CD4-positive, alpha-beta memory T cell (primary cell): ENCODE measurements around the gene ARL15. TPM values are rescaled to one million over a fixed set of nuclear protein-coding genes. Genes with fewer than 3 reads are reported as not detected.

Experiments
- CTCF ChIA-PET: fragments of 350-600 bp; sonication (Branson Sonifier 250); formaldehyde crosslinking; loops from one replicate; lab custom pipeline; 2021; ENCODE audit warnings: inconsistent platforms; ENCODE audit not compliant: partially characterized antibody; lab: Charles Lee
- POLR2A ChIA-PET: fragments of 350-600 bp; sonication (Branson Sonifier 250); formaldehyde crosslinking; loops from one replicate; lab custom pipeline; 2021; ENCODE audit not compliant: partially characterized antibody; lab: Charles Lee
- DNase-seq, 5 donors: peaks; one replicate each; pipeline versions ENCODE4 v3.0.0 to v3.0.0-alpha.2; 2020 to 2022; ENCODE audit warnings: mixed read lengths in 1 of 5
- H3K27ac ChIP-seq: one replicate; pipeline ENCODE4 v1.7.0; 2013; ENCODE audit warnings: low read depth, low read length
- H3K27me3 ChIP-seq: 2 replicates; pipeline ENCODE4 v1.7.0; 2013; ENCODE audit warnings: mild to moderate bottlenecking, low read length, moderate library complexity; ENCODE audit not compliant: insufficient read depth
- H3K36me3 ChIP-seq: 2 replicates; pipeline ENCODE4 v1.7.0; 2013; ENCODE audit warnings: mild to moderate bottlenecking, low read length, moderate library complexity; ENCODE audit not compliant: insufficient read depth
- H3K4me1 ChIP-seq: 2 replicates; pipeline ENCODE4 v1.7.0; 2013; ENCODE audit warnings: mild to moderate bottlenecking, low read length, moderate library complexity; ENCODE audit not compliant: insufficient read depth
- H3K4me3 ChIP-seq, 2 donors: one replicate each; pipeline ENCODE4 v1.7.0; 2013; ENCODE audit warnings: low read length in 2 of 2, mild to moderate bottlenecking in 1 of 2
- H3K9me3 ChIP-seq, 2 donors: one replicate each; pipeline ENCODE4 v1.7.0; 2013; ENCODE audit warnings: low read length in 2 of 2, control low read depth in 1 of 2; ENCODE audit not compliant: control insufficient read depth in 1 of 2
- H3K27ac Mint-ChIP-seq, 7 donors: one replicate each; pipeline ENCODE4 v1.8.0; 2020 to 2021; ENCODE audit warnings: mixed read lengths in 7 of 7, mild to moderate bottlenecking in 6 of 7, inconsistent platforms in 3 of 7, moderate library complexity in 3 of 7
- H3K27me3 Mint-ChIP-seq, 2 donors: one replicate each; pipeline ENCODE4 v1.8.0; 2020 to 2021; ENCODE audit warnings: mixed read lengths in 2 of 2
- H3K36me3 Mint-ChIP-seq, 2 donors: one replicate each; pipeline ENCODE4 v1.8.0; 2020 to 2021; ENCODE audit warnings: mixed read lengths in 2 of 2, inconsistent platforms in 1 of 2, mild to moderate bottlenecking in 1 of 2
- H3K4me1 Mint-ChIP-seq, 4 donors: one replicate each; pipeline ENCODE4 v1.8.0; 2020 to 2021; ENCODE audit warnings: mixed read lengths in 4 of 4, mild to moderate bottlenecking in 1 of 4
- H3K4me3 Mint-ChIP-seq, 8 donors: one replicate each; pipeline ENCODE4 v1.8.0; 2020 to 2021; ENCODE audit warnings: mixed read lengths in 8 of 8, mild to moderate bottlenecking in 7 of 8, moderate library complexity in 6 of 8, inconsistent platforms in 3 of 8
- H3K9me3 Mint-ChIP-seq, 8 donors: one replicate each; pipeline ENCODE4 v1.8.0; 2020 to 2021; ENCODE audit warnings: mixed read lengths in 8 of 8, mild to moderate bottlenecking in 5 of 8, inconsistent platforms in 3 of 8, moderate library complexity in 1 of 8
- intact Hi-C: fragments of 100-400 bp; cut with micrococcal nuclease; formaldehyde crosslinking; loops from one replicate; pipeline ENCODE4 v1.15.1; 2023
- polyA plus RNA-seq, 2 donors: library from polyadenylated mRNA; unstranded; fragments of 300-500 nt; fragmentation: Illumina TruSeq; gene quantifications; one replicate each; pipeline ENCODE4 v1.2.3, GENCODE V29; 2021
- total RNA-seq, 2 experiments: library from RNA; stranded (reverse); gene quantifications; one replicate each; pipeline ENCODE4 v1.2.3, GENCODE V29; 2021

ARL15 gene
- total and polyA plus RNA-seq, 4 experiments from 2014 or later, result 14.0 to 29.8 (median 14.7) TPM

GRCh38 chr5:53900677-53901076 lies 409.7 kb downstream of the ARL15 start:
- H3K4me1 ChIP-seq, result no peaks in the 10 kb centered on the region
- no peak overlapping the region for H3K27ac Mint-ChIP-seq
- no peaks in the 10 kb centered on the region for H3K36me3 ChIP-seq
- H3K27me3 Mint-ChIP-seq, result no peaks in the 10 kb centered on the region
- H3K36me3 Mint-ChIP-seq, result peaks cover 0 to 11% of the 10 kb centered on the region in 2 donors
- no peak overlapping the region for H3K27ac ChIP-seq
- POLR2A ChIA-PET, result no interaction called here
- H3K27me3 ChIP-seq, result no peaks in the 10 kb centered on the region
- H3K9me3 ChIP-seq, result no peaks in the 10 kb centered on the region
- no peak for DNase-seq
- H3K9me3 Mint-ChIP-seq, result no peaks in the 10 kb centered on the region
- no peaks in the 10 kb centered on the region for H3K4me1 Mint-ChIP-seq
- H3K4me3 ChIP-seq, result no peak overlapping the region
- CTCF ChIA-PET, result interaction anchor here (1.4 kb wide), 1 partner anchor 9 kb away, joined by 3 read pairs; no protein-coding TSS in a partner anchor
- intact Hi-C loops, result no loop called here
- no peak overlapping the region for H3K4me3 Mint-ChIP-seq

- Histone ChIP-seq H3K4me1 (no peaks in the 10 kb centered on the region), H3K36me3 (no peaks in the 10 kb centered on the region), H3K27ac (no peak overlapping the region), H3K27me3 (no peaks in the 10 kb centered on the region), H3K9me3 (no peaks in the 10 kb centered on the region), H3K4me3 (no peak overlapping the region)
- no peak overlapping the region for H3K4me3 Mint-ChIP-seq
- no peaks in the 10 kb centered on the region for H3K9me3 Mint-ChIP-seq
- H3K27ac Mint-ChIP-seq, result no peak overlapping the region
- intact Hi-C loops, result no loop called here
- POLR2A ChIA-PET, result no interaction called here
- H3K4me1 Mint-ChIP-seq, result no peaks in the 10 kb centered on the region
- CTCF ChIA-PET, result no interaction called here
- no peak for DNase-seq
- peaks cover 2 to 28% of the 10 kb centered on the region in 2 donors for H3K36me3 Mint-ChIP-seq
- no peaks in the 10 kb centered on the region for H3K27me3 Mint-ChIP-seq
Measured at GRCh38 chr5:53895091-53895683, 415.2 kb downstream of the ARL15 start.

GRCh38 chr5:53893626-53894025 lies 416.7 kb downstream of the ARL15 start:
- POLR2A ChIA-PET, result no interaction called here

GRCh38 chr5:53892224-53892623 lies 418.1 kb downstream of the ARL15 start:
- no peaks in the 10 kb centered on the region for H3K27me3 ChIP-seq
- H3K27ac ChIP-seq, result no peak overlapping the region
- H3K4me1 ChIP-seq, result no peaks in the 10 kb centered on the region
- no peaks in the 10 kb centered on the region for H3K27me3 Mint-ChIP-seq
- peak overlapping the region in 2 of 7 donors; percentile 14 to 27 for H3K27ac Mint-ChIP-seq
- H3K4me3 ChIP-seq, result no peak overlapping the region
- H3K9me3 ChIP-seq, result no peaks in the 10 kb centered on the region
- ChIA-PET CTCF (no interaction called here), POLR2A (no interaction called here)
- no peaks in the 10 kb centered on the region for H3K36me3 ChIP-seq
- H3K36me3 Mint-ChIP-seq, result peaks cover 6 to 24% of the 10 kb centered on the region in 2 donors
- H3K4me3 Mint-ChIP-seq, result no peak overlapping the region
- H3K4me1 Mint-ChIP-seq, result no peaks in the 10 kb centered on the region
- H3K9me3 Mint-ChIP-seq, result no peaks in the 10 kb centered on the region
- DNase-seq, result no peak
- intact Hi-C loops, result no loop called here

More at GRCh38 chr5:53893626-53894025, 416.7 kb downstream of the ARL15 start:
- intact Hi-C loops, result no loop called here
- no peak for DNase-seq
- no peak overlapping the region for H3K27ac ChIP-seq
- H3K36me3 ChIP-seq, result no peaks in the 10 kb centered on the region
- CTCF ChIA-PET, result no interaction called here
- Mint-ChIP-seq H3K4me1 (no peaks in the 10 kb centered on the region), H3K9me3 (no peaks in the 10 kb centered on the region), H3K36me3 (peaks cover 2 to 24% of the 10 kb centered on the region in 2 donors), H3K4me3 (no peak overlapping the region), H3K27me3 (no peaks in the 10 kb centered on the region), H3K27ac (no peak overlapping the region)
- H3K27me3 ChIP-seq, result no peaks in the 10 kb centered on the region
- no peaks in the 10 kb centered on the region for H3K9me3 ChIP-seq
- H3K4me1 ChIP-seq, result no peaks in the 10 kb centered on the region
- H3K4me3 ChIP-seq, result no peak overlapping the region

GRCh38 chr5:53891159-53891558 lies 419.2 kb downstream of the ARL15 start:
- Histone ChIP-seq H3K9me3 (no peaks in the 10 kb centered on the region), H3K36me3 (no peaks in the 10 kb centered on the region), H3K4me3 (no peak overlapping the region), H3K27me3 (no peaks in the 10 kb centered on the region), H3K4me1 (no peaks in the 10 kb centered on the region), H3K27ac (no peak overlapping the region)
- Mint-ChIP-seq H3K36me3 (peaks cover 11 to 21% of the 10 kb centered on the region in 2 donors), H3K27me3 (no peaks in the 10 kb centered on the region), H3K4me3 (no peak overlapping the region), H3K4me1 (no peaks in the 10 kb centered on the region), H3K9me3 (no peaks in the 10 kb centered on the region), H3K27ac (no peak overlapping the region)
- intact Hi-C loops, result no loop called here
- ChIA-PET POLR2A (no interaction called here), CTCF (no interaction called here)
- DNase-seq, result no peak

GRCh38 chr5:53890490-53890889 lies 419.9 kb downstream of the ARL15 start:
- Histone ChIP-seq H3K4me3 (no peak overlapping the region), H3K27me3 (no peaks in the 10 kb centered on the region), H3K4me1 (no peaks in the 10 kb centered on the region), H3K27ac (no peak overlapping the region), H3K36me3 (no peaks in the 10 kb centered on the region), H3K9me3 (no peaks in the 10 kb centered on the region)
- Mint-ChIP-seq H3K9me3 (no peaks in the 10 kb centered on the region), H3K27ac (no peak overlapping the region), H3K27me3 (no peaks in the 10 kb centered on the region), H3K4me3 (no peak overlapping the region), H3K4me1 (no peaks in the 10 kb centered on the region), H3K36me3 (peaks cover 11 to 21% of the 10 kb centered on the region in 2 donors)
- intact Hi-C loops, result no loop called here
- CTCF ChIA-PET, result no interaction called here
- POLR2A ChIA-PET, result no interaction called here
- DNase-seq, result no peak

- POLR2A ChIA-PET, result no interaction called here
- Histone ChIP-seq H3K4me1 (no peaks in the 10 kb centered on the region), H3K27ac (no peak overlapping the region), H3K4me3 (no peak overlapping the region), H3K27me3 (no peaks in the 10 kb centered on the region), H3K36me3 (no peaks in the 10 kb centered on the region), H3K9me3 (no peaks in the 10 kb centered on the region)
- CTCF ChIA-PET, result no interaction called here
- Mint-ChIP-seq H3K4me3 (no peak overlapping the region), H3K9me3 (peaks cover 0 to under 1% (median 0%) of the 10 kb centered on the region in 8 donors), H3K27me3 (no peaks in the 10 kb centered on the region), H3K4me1 (peaks cover 0 to 1% (median 0%) of the 10 kb centered on the region in 4 donors), H3K36me3 (peaks cover 17 to 27% of the 10 kb centered on the region in 2 donors), H3K27ac (no peak overlapping the region)
- intact Hi-C loops, result no loop called here
- DNase-seq, result no peak
Measured at GRCh38 chr5:53884844-53885243, 425.5 kb downstream of the ARL15 start.
